ENCODE data around the gene LRRC7.

The LRRC7 gene

GRCh38 chr1:69794831-69795230 lies 227.1 kb downstream of the LRRC7 start:
- DNase-seq: no peak

GRCh38 chr1:69814926-69815325 lies 247.2 kb downstream of the LRRC7 start:
- Histone ChIP-seq H3K9me2 (replicated peaks; ENCODE audit: insufficient read depth, low read length) (no peaks in the 10 kb centered on the region), H3F3A (ENCODE audit: insufficient read depth, low read length) (no peaks in the 10 kb centered on the region), H3K9ac (ENCODE audit: low read length) (no peak overlapping the region), H3K36me3 (replicated peaks; ENCODE audit: insufficient read depth, low read length) (no peaks in the 10 kb centered on the region), H3K4me2 (ENCODE audit: low read depth, low read length) (no peak overlapping the region), H2AFZ (ENCODE audit: low read length) (no peak overlapping the region), H4K20me1 (ENCODE audit: insufficient read depth, low read length) (no peaks in the 10 kb centered on the region), H3K79me2 (ENCODE audit: low read length) (no peaks in the 10 kb centered on the region), H3K4me1 (ENCODE audit: low read length) (no peaks in the 10 kb centered on the region), H3K27ac (ENCODE audit: low read length) (no peak overlapping the region), H3K9me3 (replicated peaks; ENCODE audit: insufficient read depth, low read length) (no peaks in the 10 kb centered on the region), H3K4me3 (ENCODE audit: low read length) (no peak overlapping the region), H3K27me3 (replicated peaks; ENCODE audit: insufficient read depth, low read length) (no peaks in the 10 kb centered on the region)
- TF ChIP-seq, protein P1, sequence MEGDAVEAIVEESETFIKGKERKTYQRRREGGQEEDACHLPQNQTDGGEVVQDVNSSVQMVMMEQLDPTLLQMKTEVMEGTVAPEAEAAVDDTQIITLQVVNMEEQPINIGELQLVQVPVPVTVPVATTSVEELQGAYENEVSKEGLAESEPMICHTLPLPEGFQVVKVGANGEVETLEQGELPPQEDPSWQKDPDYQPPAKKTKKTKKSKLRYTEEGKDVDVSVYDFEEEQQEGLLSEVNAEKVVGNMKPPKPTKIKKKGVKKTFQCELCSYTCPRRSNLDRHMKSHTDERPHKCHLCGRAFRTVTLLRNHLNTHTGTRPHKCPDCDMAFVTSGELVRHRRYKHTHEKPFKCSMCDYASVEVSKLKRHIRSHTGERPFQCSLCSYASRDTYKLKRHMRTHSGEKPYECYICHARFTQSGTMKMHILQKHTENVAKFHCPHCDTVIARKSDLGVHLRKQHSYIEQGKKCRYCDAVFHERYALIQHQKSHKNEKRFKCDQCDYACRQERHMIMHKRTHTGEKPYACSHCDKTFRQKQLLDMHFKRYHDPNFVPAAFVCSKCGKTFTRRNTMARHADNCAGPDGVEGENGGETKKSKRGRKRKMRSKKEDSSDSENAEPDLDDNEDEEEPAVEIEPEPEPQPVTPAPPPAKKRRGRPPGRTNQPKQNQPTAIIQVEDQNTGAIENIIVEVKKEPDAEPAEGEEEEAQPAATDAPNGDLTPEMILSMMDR (IDR thresholded peaks at IDR 0.05; ENCODE audit: low read length): no peak
- TF ChIP-seq EZH2phosphoT487 (IDR thresholded peaks at IDR 0.05; ENCODE audit: low read length): no peak
- TF ChIP-seq EZH2 (optimal IDR thresholded peaks at IDR 0.05; ENCODE audit: low read depth, low read length): no peak
- DNase-seq: no peak

More at GRCh38 chr1:69794831-69795230, 227.1 kb downstream of the LRRC7 start:
- Histone ChIP-seq H3K9me3 (replicated peaks; ENCODE audit: insufficient read depth, low read length) (no peaks in the 10 kb centered on the region), H3K27ac (ENCODE audit: low read length) (no peak overlapping the region), H3K4me1 (ENCODE audit: low read length) (no peaks in the 10 kb centered on the region), H3F3A (ENCODE audit: insufficient read depth, low read length) (no peaks in the 10 kb centered on the region), H3K9ac (ENCODE audit: low read length) (no peak overlapping the region), H4K20me1 (ENCODE audit: insufficient read depth, low read length) (no peaks in the 10 kb centered on the region), H3K4me3 (ENCODE audit: low read length) (no peak overlapping the region), H2AFZ (ENCODE audit: low read length) (no peak overlapping the region), H3K9me2 (replicated peaks; ENCODE audit: insufficient read depth, low read length) (no peaks in the 10 kb centered on the region), H3K79me2 (ENCODE audit: low read length) (no peaks in the 10 kb centered on the region), H3K27me3 (replicated peaks; ENCODE audit: insufficient read depth, low read length) (no peaks in the 10 kb centered on the region), H3K4me2 (ENCODE audit: low read depth, low read length) (no peak overlapping the region), H3K36me3 (replicated peaks; ENCODE audit: insufficient read depth, low read length) (no peaks in the 10 kb centered on the region)
- no peak for TF ChIP-seq EZH2phosphoT487 (IDR thresholded peaks at IDR 0.05; ENCODE audit: low read length)
- TF ChIP-seq EZH2 (optimal IDR thresholded peaks at IDR 0.05; ENCODE audit: low read depth, low read length): no peak
- TF ChIP-seq, protein P1 (IDR thresholded peaks at IDR 0.05; ENCODE audit: low read length): no peak

DNA sequence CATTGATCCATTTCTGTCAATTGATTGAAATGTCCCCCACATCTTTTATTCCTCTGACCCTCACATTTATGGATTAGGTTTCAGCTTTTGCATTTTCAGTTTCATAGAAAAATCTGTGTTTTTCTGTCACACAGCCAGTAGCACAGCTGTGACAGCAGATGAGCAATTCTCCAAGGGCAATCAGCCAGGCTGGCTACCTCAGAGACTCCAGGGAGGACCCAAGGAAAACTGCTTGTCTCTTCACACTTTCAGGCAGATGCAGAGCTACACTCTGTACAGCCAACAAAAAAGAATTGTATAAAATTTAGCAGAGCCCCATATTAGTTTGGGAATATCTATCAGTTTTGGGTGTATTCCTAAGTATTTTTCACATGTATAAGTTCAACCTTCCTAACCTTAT lies 257.2 kb downstream of the LRRC7 start:
- no peak for TF ChIP-seq EZH2 (optimal IDR thresholded peaks at IDR 0.05; ENCODE audit: low read depth, low read length)

GRCh38 chr1:69827732-69828131 lies 260.0 kb downstream of the LRRC7 start:
- H4K20me1 ChIP-seq (ENCODE audit: insufficient read depth, low read length): no peaks in the 10 kb centered on the region
- no peak for TF ChIP-seq EZH2 (optimal IDR thresholded peaks at IDR 0.05; ENCODE audit: low read depth, low read length)
- no peak for TF ChIP-seq EZH2phosphoT487 (IDR thresholded peaks at IDR 0.05; ENCODE audit: low read length)
- TF ChIP-seq, protein P1 (IDR thresholded peaks at IDR 0.05; ENCODE audit: low read length): no peak
- no peak overlapping the region for H3K4me2 ChIP-seq (ENCODE audit: low read depth, low read length)
- H3K27ac ChIP-seq (ENCODE audit: low read length): no peak overlapping the region
- H3K9ac ChIP-seq (ENCODE audit: low read length): no peak overlapping the region
- no peaks in the 10 kb centered on the region for H3K36me3 ChIP-seq (replicated peaks; ENCODE audit: insufficient read depth, low read length)
- no peak overlapping the region for H2AFZ ChIP-seq (ENCODE audit: low read length)
- H3K9me3 ChIP-seq (replicated peaks; ENCODE audit: insufficient read depth, low read length): no peaks in the 10 kb centered on the region
- H3K4me3 ChIP-seq (ENCODE audit: low read length): no peak overlapping the region
- H3F3A ChIP-seq (ENCODE audit: insufficient read depth, low read length): no peaks in the 10 kb centered on the region
- H3K4me1 ChIP-seq (ENCODE audit: low read length): no peaks in the 10 kb centered on the region
- no peaks in the 10 kb centered on the region for H3K9me2 ChIP-seq (replicated peaks; ENCODE audit: insufficient read depth, low read length)
- no peaks in the 10 kb centered on the region for H3K79me2 ChIP-seq (ENCODE audit: low read length)
- no peak for DNase-seq
- no peaks in the 10 kb centered on the region for H3K27me3 ChIP-seq (replicated peaks; ENCODE audit: insufficient read depth, low read length)

More for the DNA sequence above, 257.2 kb downstream of the LRRC7 start:
- Histone ChIP-seq H3K4me2 (ENCODE audit: low read depth, low read length) (no peak overlapping the region), H3K27ac (ENCODE audit: low read length) (no peak overlapping the region), H3K36me3 (replicated peaks; ENCODE audit: insufficient read depth, low read length) (no peaks in the 10 kb centered on the region), H3K4me3 (ENCODE audit: low read length) (no peak overlapping the region), H3F3A (ENCODE audit: insufficient read depth, low read length) (no peaks in the 10 kb centered on the region), H3K27me3 (replicated peaks; ENCODE audit: insufficient read depth, low read length) (no peaks in the 10 kb centered on the region), H3K9me3 (replicated peaks; ENCODE audit: insufficient read depth, low read length) (no peaks in the 10 kb centered on the region), H3K9me2 (replicated peaks; ENCODE audit: insufficient read depth, low read length) (no peaks in the 10 kb centered on the region), H2AFZ (ENCODE audit: low read length) (no peak overlapping the region), H4K20me1 (ENCODE audit: insufficient read depth, low read length) (no peaks in the 10 kb centered on the region), H3K9ac (ENCODE audit: low read length) (no peak overlapping the region), H3K79me2 (ENCODE audit: low read length) (no peaks in the 10 kb centered on the region), H3K4me1 (ENCODE audit: low read length) (no peaks in the 10 kb centered on the region)
- DNase-seq: no peak
